Measurements from ENCODE around the gene CRABP2. TPM values are rescaled to one million over a fixed set of nuclear protein-coding genes. Genes with fewer than 3 reads are reported as not detected.

Gene CRABP2
- total and polyA plus RNA-seq, 2 of the 13 experiments (the other 11 are each of a cell fraction or from before 2014, with no cell fraction given): 0.40 to 0.60 TPM

Other genes with a start within 250 kb of the CRABP2 start
- 1.3 and 1.6 TPM in 2 replicates for gene MEF2D, start 204.8 kb downstream of the CRABP2 start, total RNA-seq (2016; rRNA removed; fragmentation: Illumina TruSeq; extraction: Trizol)
- gene MEF2D, start 204.8 kb downstream of the CRABP2 start, polyA plus RNA-seq (2011; rRNA removed): 3.9 and 4.8 TPM in 2 replicates
- 6.7 and 14.1 TPM in 2 replicates for gene IQGAP3, start 133.0 kb downstream of the CRABP2 start, total RNA-seq (2016; rRNA removed; fragmentation: Illumina TruSeq; extraction: Trizol)
- 12.8 and 13.5 TPM in 2 replicates for gene IQGAP3, start 133.0 kb downstream of the CRABP2 start, polyA plus RNA-seq (2011; rRNA removed)
- gene TTC24, start 125.9 kb downstream of the CRABP2 start, total RNA-seq (2016; rRNA removed; fragmentation: Illumina TruSeq; extraction: Trizol): 0.13 and 0.15 TPM in 2 replicates
- 0.18 and 0.30 TPM in 2 replicates for gene TTC24, start 125.9 kb downstream of the CRABP2 start, polyA plus RNA-seq (2011; rRNA removed)
- 37.9 and 59.4 TPM in 2 replicates for gene NAXE, start 113.8 kb downstream of the CRABP2 start, total RNA-seq (2016; rRNA removed; fragmentation: Illumina TruSeq; extraction: Trizol)
- gene NAXE, start 113.8 kb downstream of the CRABP2 start, polyA plus RNA-seq (2011; rRNA removed): 35.0 and 39.4 TPM in 2 replicates
- 37.9 and 43.4 TPM in 2 replicates for gene GPATCH4, start 104.1 kb downstream of the CRABP2 start, total RNA-seq (2016; rRNA removed; fragmentation: Illumina TruSeq; extraction: Trizol)
- 19.2 and 20.0 TPM in 2 replicates for gene GPATCH4, start 104.1 kb downstream of the CRABP2 start, polyA plus RNA-seq (2011; rRNA removed)
- gene HAPLN2, start 86.2 kb downstream of the CRABP2 start, total RNA-seq (2016; rRNA removed; fragmentation: Illumina TruSeq; extraction: Trizol): not detected in 2 replicates
- 0.09 TPM in 1 of 2 replicates, not detected in the other for gene HAPLN2, start 86.2 kb downstream of the CRABP2 start, polyA plus RNA-seq (2011; rRNA removed)
- not detected in 2 replicates for gene BCAN, start 63.5 kb downstream of the CRABP2 start, total RNA-seq (2016; rRNA removed; fragmentation: Illumina TruSeq; extraction: Trizol)
- gene BCAN, start 63.5 kb downstream of the CRABP2 start, polyA plus RNA-seq (2011; rRNA removed): not detected in 2 replicates
- 12.7 and 16.6 TPM in 2 replicates for gene NES, start 28.2 kb downstream of the CRABP2 start, total RNA-seq (2016; rRNA removed; fragmentation: Illumina TruSeq; extraction: Trizol)
- gene NES, start 28.2 kb downstream of the CRABP2 start, polyA plus RNA-seq (2011; rRNA removed): 1.7 and 2.5 TPM in 2 replicates
- 8.1 and 11.9 TPM in 2 replicates for gene METTL25B, start 22.9 kb upstream of the CRABP2 start, total RNA-seq (2016; rRNA removed; fragmentation: Illumina TruSeq; extraction: Trizol)
- 24.0 and 26.3 TPM in 2 replicates for gene METTL25B, start 22.9 kb upstream of the CRABP2 start, polyA plus RNA-seq (2011; rRNA removed)
- 17.8 and 19.8 TPM in 2 replicates for gene ISG20L2, start 23.2 kb upstream of the CRABP2 start, total RNA-seq (2016; rRNA removed; fragmentation: Illumina TruSeq; extraction: Trizol)
- 21.3 and 22.8 TPM in 2 replicates for gene ISG20L2, start 23.2 kb upstream of the CRABP2 start, polyA plus RNA-seq (2011; rRNA removed)
- 42.9 and 45.7 TPM in 2 replicates for gene MRPL24, start 35.5 kb upstream of the CRABP2 start, total RNA-seq (2016; rRNA removed; fragmentation: Illumina TruSeq; extraction: Trizol)
- 37.7 and 38.1 TPM in 2 replicates for gene MRPL24, start 35.5 kb upstream of the CRABP2 start, polyA plus RNA-seq (2011; rRNA removed)
- 183 and 196 TPM in 2 replicates for gene HDGF, start 46.1 kb upstream of the CRABP2 start, total RNA-seq (2016; rRNA removed; fragmentation: Illumina TruSeq; extraction: Trizol)
- gene HDGF, start 46.1 kb upstream of the CRABP2 start, polyA plus RNA-seq (2011; rRNA removed): 128 and 156 TPM in 2 replicates
- 24.2 and 26.8 TPM in 2 replicates for gene PRCC, start 62.0 kb upstream of the CRABP2 start, total RNA-seq (2016; rRNA removed; fragmentation: Illumina TruSeq; extraction: Trizol)
- gene PRCC, start 62.0 kb upstream of the CRABP2 start, polyA plus RNA-seq (2011; rRNA removed): 40.5 and 46.3 TPM in 2 replicates
- 0.59 and 0.73 TPM in 2 replicates for gene SH2D2A, start 111.3 kb upstream of the CRABP2 start, total RNA-seq (2016; rRNA removed; fragmentation: Illumina TruSeq; extraction: Trizol)
- 0.56 and 0.57 TPM in 2 replicates for gene SH2D2A, start 111.3 kb upstream of the CRABP2 start, polyA plus RNA-seq (2011; rRNA removed)
- not detected in 2 replicates for gene INSRR, start 153.5 kb upstream of the CRABP2 start, total RNA-seq (2016; rRNA removed; fragmentation: Illumina TruSeq; extraction: Trizol)
- not detected in 2 replicates for gene INSRR, start 153.5 kb upstream of the CRABP2 start, polyA plus RNA-seq (2011; rRNA removed)
- not detected in 2 replicates for gene NTRK1, start 155.3 kb upstream of the CRABP2 start, total RNA-seq (2016; rRNA removed; fragmentation: Illumina TruSeq; extraction: Trizol)
- gene NTRK1, start 155.3 kb upstream of the CRABP2 start, polyA plus RNA-seq (2011; rRNA removed): not detected in 2 replicates
- 0.06 and 0.27 TPM in 2 replicates for gene PEAR1, start 188.1 kb upstream of the CRABP2 start, total RNA-seq (2016; rRNA removed; fragmentation: Illumina TruSeq; extraction: Trizol)
- gene PEAR1, start 188.1 kb upstream of the CRABP2 start, polyA plus RNA-seq (2011; rRNA removed): 0.39 and 0.41 TPM in 2 replicates
- not detected in 2 replicates for gene LRRC71, start 215.0 kb upstream of the CRABP2 start, total RNA-seq (2016; rRNA removed; fragmentation: Illumina TruSeq; extraction: Trizol)
- not detected in 2 replicates for gene LRRC71, start 215.0 kb upstream of the CRABP2 start, polyA plus RNA-seq (2011; rRNA removed)